HL-60/S4 (cell line): Measurements from ENCODE around the gene TDP2.
"Not testable (repeated sequence)": the region's sequence is repeated elsewhere in the genome, so short reads cannot be mapped to it uniquely, and the experiment has no call there.

Experiments used
- in situ Hi-C: fragments of 300-500 bp; cut with MboI; formaldehyde crosslinking; loops from 2 replicates; pipeline ENCODE4 v1.14.3; 2022; ENCODE audit warnings: low sequenced_read_pairs

TDP2 gene

DNA sequence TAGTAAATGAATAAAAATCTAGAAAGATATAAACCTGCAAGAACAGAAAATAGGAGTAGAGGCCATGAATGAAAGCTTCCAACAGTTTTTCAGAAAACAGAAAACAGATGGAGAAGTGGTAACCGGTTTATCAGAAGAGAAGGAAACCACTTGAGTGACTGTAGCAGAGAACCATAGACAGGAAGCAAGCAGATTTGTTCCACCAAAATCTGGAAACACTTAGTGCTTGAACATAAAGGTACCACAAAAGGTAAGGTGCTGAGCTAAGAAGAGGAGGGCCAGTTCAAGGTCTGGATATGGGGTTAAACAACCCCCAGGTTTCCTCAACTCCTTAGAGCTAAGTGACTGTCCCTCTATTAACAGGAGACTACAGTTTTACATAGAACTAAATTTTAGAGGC is 11.5 kb downstream of the TDP2 start:
- in situ Hi-C loops: no loop called here

GRCh38 chr6:24650365-24650764 is 16.3 kb downstream of the TDP2 start:
- in situ Hi-C loops: no loop called here

- in situ Hi-C loops: no loop called here
Observed at GRCh38 chr6:24649691-24650090, 17.0 kb downstream of the TDP2 start.

- in situ Hi-C loops: no loop called here
Observed at GRCh38 chr6:24648276-24648675, 18.4 kb downstream of the TDP2 start.

GRCh38 chr6:24646771-24647170 is 19.9 kb downstream of the TDP2 start:
- in situ Hi-C loops: no loop called here

DNA sequence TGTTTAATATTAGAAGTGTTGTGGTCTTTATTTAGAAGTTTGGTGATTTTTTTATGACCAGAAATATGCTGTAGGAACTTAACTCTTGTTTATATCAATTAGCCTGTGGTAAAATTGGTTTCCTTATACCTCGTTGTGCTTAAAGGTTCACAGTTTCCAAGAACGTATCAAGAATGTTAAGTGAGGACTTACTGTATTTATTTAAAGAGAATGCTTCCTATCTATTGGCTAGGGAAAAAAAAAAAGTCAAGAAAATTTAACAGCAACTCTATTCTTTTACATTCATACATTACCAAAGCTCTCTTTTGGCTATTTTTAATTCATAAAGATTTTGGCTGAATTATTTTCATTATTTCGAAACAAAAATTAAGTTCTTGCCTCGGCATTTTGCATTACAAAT is 22.3 kb downstream of the TDP2 start:
- in situ Hi-C loops: no loop called here

DNA sequence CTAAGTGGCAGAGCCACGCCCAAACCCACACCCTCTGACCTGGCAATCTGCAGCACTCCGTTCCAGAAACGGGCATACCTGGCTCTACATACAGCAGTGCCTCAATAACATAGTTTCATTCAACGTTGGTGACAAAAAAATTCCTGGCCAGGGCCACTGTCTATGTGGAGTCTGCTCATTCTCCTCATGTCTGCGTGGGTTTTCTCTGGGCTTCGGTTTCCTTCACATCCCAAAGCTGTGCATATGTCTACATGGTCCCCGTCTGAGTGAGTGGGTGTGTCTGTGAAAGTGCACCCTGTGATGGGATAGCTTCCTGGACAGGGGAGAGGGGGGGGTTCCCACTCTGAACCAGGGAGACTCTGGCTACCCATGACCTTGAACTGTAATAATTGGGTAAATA is 22.8 kb downstream of the TDP2 start:
- in situ Hi-C loops: no loop called here

DNA sequence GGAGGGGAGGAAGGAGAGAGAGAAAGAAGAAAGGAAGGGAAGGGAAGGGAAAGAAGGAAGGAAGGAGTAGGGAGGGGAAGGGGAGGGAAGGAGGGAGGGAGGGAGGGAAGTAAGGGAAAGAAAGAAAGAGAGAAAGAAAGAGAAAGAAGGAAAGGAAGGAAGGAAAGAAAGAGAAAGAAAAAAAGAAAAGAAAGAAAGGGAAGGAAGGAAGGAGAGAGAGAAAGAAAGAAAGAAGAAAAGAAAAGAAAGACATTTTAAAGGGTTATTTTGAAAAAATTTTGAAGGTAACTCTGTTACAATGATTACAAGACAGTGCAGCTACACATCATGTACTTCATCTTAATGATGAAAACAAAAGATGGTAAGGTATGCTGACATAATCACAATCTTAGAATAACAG is 24.6 kb downstream of the TDP2 start:
- in situ Hi-C loops: no loop called here

DNA sequence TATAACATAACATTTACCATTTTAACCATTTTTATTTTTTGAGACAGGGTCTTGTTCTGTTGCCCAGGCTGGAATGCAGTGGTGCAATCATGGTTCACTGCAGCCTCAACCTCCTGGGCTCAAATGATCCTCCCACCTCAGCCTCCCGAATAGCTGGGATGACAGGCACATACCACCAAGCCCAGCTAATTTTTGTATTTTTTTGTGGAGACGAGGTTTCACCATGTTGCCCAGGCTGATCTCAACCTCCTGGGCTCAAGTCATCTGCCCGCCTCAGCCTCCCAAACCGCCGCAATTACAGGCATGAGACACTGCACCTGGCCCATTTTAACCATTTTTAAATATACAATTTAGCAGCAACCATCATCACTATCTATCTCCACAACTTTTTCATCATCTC is 26.1 kb downstream of the TDP2 start:
- in situ Hi-C loops: not testable (repeated sequence)

GRCh38 chr6:24640166-24640565 is 26.5 kb downstream of the TDP2 start:
- in situ Hi-C loops: no loop called here

GRCh38 chr6:24636681-24637080 is 30.0 kb downstream of the TDP2 start:
- in situ Hi-C loops: no loop called here

DNA sequence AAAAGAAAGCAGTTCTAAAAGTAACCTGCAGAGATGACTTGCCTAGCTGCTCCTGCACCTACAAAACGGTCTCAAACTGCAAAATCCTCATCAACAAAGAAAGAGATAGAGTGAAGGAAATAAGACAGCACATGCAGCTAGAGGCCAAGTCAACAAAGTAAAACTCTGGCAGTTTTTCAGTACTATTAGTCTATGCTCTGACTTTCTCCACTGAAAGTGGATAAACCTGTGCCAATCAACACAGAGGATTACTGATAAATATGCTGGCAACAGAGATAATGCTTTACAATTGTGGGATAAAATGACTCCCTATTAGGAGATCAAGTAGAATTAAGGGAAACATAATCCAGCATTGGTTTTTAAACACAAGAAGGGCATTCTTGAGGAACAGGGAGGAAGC is 34.1 kb downstream of the TDP2 start:
- in situ Hi-C loops: no loop called here

DNA sequence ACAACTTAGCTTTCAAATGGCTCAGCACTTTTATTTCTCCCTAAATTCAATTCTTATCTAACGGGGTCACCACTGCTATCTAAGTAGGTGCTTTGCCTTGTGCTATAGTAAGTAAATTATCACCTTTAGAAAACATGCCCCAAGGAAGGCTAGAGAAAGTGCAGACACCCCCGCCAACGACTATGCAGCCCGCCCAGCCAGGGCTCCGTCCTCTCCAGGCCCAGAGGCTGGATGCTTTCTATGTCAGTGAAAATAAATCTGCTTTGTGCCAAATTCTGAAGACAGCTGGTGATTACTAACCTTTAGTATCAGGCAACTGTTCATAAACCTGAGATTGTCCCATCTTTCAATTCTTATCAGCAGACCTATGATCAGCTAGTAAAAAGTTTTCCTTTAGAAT is 35.0 kb downstream of the TDP2 start:
- in situ Hi-C loops: no loop called here

DNA sequence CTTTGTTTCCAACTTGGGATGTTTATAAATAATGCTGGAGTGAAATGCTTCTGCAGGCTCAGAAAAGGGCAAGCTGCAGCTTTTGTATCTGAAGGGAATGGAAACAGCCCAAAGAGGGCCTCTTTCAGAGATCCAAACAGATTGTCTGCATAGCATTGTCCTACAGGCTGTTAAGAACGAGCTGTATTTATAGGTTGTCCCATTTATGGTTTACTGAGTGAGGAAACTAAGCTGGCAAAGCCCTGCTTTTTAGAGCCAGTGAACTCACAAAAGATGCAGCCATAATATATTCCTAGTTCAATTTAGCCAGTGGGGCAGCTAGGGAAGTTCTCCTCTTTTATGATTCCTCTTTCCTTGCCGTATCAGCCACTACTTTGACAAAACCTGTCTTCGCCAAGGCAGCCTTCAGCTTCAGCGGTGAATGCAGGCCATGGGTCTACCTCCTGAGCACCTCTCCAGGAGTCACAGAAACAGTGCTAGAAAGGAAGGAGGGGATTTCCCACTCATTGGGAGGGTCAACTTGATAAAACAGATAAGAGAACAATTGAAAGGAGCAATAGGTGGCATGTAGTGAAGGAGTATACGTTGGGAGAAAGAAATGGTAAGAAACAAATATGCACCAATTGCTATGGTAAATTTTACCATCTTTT is 35.7 kb downstream of the TDP2 start:
- in situ Hi-C loops: no loop called here

DNA sequence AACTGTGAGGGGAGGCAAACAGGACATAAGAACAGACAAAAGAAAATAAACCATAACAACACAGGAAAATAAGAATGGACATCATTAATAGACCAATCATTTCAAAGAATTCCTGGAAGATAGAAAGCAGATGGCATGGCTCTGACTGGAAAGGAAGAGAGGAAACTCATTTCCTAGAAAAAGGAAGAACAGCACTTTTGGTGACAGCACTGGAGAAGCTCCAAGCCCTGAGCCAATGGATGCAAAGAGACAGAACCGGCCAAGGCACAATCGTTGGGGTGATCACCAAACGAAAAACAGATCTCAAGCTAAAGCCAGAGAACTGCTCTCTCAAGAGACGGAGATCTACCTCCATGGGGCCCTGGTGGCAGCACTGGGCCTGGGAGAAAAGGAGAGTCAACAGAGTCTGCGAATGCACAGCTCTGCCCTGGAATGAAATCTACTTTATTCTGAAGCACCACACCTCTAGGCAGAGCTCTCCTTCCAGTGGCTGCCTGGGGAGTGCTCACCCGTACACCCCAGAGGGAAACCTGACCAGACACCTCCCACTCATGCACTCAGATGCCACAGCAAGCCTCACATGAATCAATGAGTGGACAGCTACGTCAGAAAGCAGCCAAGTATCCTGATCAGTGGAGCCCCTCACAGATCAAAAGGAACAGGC is 44.9 kb downstream of the TDP2 start:
- in situ Hi-C loops: no loop called here

GRCh38 chr6:24620637-24621036 is 46.1 kb downstream of the TDP2 start:
- in situ Hi-C loops: no loop called here

GRCh38 chr6:24619661-24620060 is 47.0 kb downstream of the TDP2 start:
- in situ Hi-C loops: no loop called here

DNA sequence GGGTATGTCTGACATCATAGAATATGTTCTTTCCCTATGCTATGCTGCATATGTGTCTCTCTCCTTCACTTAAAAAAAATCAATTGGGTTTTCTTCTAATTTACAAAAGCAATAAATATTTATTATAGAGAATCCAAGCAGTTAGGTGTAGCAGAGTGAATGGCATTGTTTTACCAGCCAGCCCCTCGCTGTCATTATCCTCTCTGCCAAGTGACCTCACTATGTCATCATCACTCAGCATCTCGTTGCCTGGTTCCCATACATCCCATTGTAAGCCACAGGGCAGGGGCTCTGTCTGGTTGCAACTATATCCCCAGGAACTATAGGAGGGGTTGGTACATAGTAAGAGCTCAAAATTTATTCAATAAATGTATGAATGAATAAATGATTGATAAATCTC is 52.1 kb downstream of the TDP2 start:
- in situ Hi-C loops: no loop called here

DNA sequence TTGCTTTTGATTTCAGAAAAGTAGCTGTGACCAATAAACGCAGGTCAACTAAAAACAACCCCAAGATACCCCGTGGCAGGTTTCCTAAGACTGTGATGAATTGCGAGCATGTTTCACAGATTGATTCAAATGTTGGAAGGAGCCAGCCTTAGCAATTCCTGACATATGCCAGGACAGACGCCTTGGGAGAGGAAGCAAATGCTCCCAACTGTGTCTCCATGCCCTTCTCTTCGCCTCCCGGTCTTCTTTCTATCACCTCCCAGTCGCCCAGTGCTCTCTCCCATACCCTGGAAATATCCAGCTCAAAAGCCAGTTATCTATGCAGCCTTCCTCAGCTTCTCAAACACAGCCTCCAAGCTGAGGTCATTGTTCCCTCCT is 52.7 kb downstream of the TDP2 start:
- in situ Hi-C loops: no loop called here

GRCh38 chr6:24613361-24614042 is 53.2 kb downstream of the TDP2 start:
- in situ Hi-C loops: no loop called here

DNA sequence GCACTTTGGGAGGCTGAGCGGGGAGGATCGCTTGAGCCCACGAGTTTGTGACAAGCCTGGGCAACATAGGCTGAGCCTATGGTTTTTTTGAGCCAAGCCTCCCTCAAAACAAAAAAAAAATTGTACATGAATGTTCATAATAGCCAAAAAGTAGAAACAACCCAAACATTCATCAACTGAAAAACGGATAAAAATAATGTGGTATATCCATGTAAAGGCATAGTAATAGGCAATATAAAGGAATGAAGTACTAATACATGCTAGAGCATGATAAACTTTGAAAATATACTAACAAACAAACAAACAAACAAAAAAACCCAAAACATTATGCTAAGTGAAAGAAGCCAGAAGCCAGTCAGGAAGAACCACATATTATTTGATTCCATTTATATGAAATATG is 56.0 kb downstream of the TDP2 start:
- in situ Hi-C loops: no loop called here

- in situ Hi-C loops: no loop called here
Observed at GRCh38 chr6:24607310-24608105, 59.2 kb downstream of the TDP2 start.
